Activated CD4-positive, alpha-beta T cell treated with anti-CD3 and anti-CD28 coated beads, Interleukin-2, amount 50 U/mL, for 1 hour (primary cell): Measurements from ENCODE around the gene SMYD2.

Experiments used
- DNase-seq: peaks from one replicate; pipeline ENCODE4 v3.0.0-alpha.2; 2020

SMYD2 gene

GRCh38 chr1:214363386-214363785, 82.4 kb downstream of the SMYD2 start:
- DNase-seq: no peak

- DNase-seq: no peak
These were observed 83.4 kb downstream of the SMYD2 start for GRCh38 chr1:214364386-214364785.

GRCh38 chr1:214364786-214365295, 83.9 kb downstream of the SMYD2 start:
- no peak for DNase-seq

- no peak for DNase-seq
These were observed 86.9 kb downstream of the SMYD2 start for GRCh38 chr1:214367841-214368240.

- no peak for DNase-seq
These were observed 88.4 kb downstream of the SMYD2 start for GRCh38 chr1:214369364-214369763.

GRCh38 chr1:214370615-214371014, 89.7 kb downstream of the SMYD2 start:
- DNase-seq: no peak

- no peak for DNase-seq
These were observed 91.1 kb downstream of the SMYD2 start for GRCh38 chr1:214372092-214372491.

- DNase-seq: no peak
These were observed 96.5 kb downstream of the SMYD2 start for GRCh38 chr1:214377485-214377884.

- DNase-seq: no peak
These were observed 96.9 kb downstream of the SMYD2 start for GRCh38 chr1:214377886-214378285.

- DNase-seq: no peak
These were observed 97.5 kb downstream of the SMYD2 start for GRCh38 chr1:214378492-214378891.

GRCh38 chr1:214379236-214379970, 98.4 kb downstream of the SMYD2 start:
- no peak for DNase-seq

GRCh38 chr1:214380396-214380795, 99.4 kb downstream of the SMYD2 start:
- no peak for DNase-seq

GRCh38 chr1:214380986-214381695, 100.2 kb downstream of the SMYD2 start:
- no peak for DNase-seq

GRCh38 chr1:214383381-214384372, 102.7 kb downstream of the SMYD2 start:
- no peak for DNase-seq

GRCh38 chr1:214384373-214385079, 103.6 kb downstream of the SMYD2 start:
- DNase-seq: no peak

- DNase-seq: no peak
These were observed 104.5 kb downstream of the SMYD2 start for GRCh38 chr1:214385428-214385827.

- no peak for DNase-seq
These were observed 105.4 kb downstream of the SMYD2 start for GRCh38 chr1:214386333-214386732.
